GM12878 (cell line): Measurements from ENCODE around the gene PDXP. TPM values are rescaled to one million over a fixed set of nuclear protein-coding genes. Genes with fewer than 3 reads are reported as not detected.

ENCODE experiments used
- ATAC-seq: fragments of 200-7000 bp; cut with Tn5 transposase; 3 replicates; pipeline ENCODE4 v1.9.1; 2020; ENCODE audit warnings: mild to moderate bottlenecking, moderate library complexity
- BruUV-seq: library from RNA; stranded (reverse); fragments of 400-500 nt; replicated peaks from 2 replicates; lab custom pipeline; 2021; lab: Mats Ljungman, UMichigan
- CTCF ChIA-PET: fragments of 300-600 bp; sonication (Branson Sonifier 250); formaldehyde crosslinking; extraction: SDS; loops from one replicate; lab custom pipeline; 2021; ENCODE audit warnings: inconsistent platforms; lab: Yijun Ruan, JAX
- POLR2A ChIA-PET: fragments of 350-600 bp; formaldehyde crosslinking; extraction: SDS; loops from one replicate; lab custom pipeline; 2021; ENCODE audit warnings: inconsistent platforms; lab: Charles Lee
- RAD21 ChIA-PET: fragments of 300-600 bp; sonication (Branson Sonifier 250); formaldehyde crosslinking; loops from one replicate; lab custom pipeline; 2023; ENCODE audit warnings: antibody characterized with exemption; ENCODE audit not compliant: unreplicated experiment; lab: Charles Lee
- SMC1A ChIA-PET: fragments of 300-600 bp; sonication (Branson Sonifier 250); formaldehyde crosslinking; loops from one replicate; lab custom pipeline; 2023; ENCODE audit not compliant: unreplicated experiment, uncharacterized antibody; lab: Charles Lee
- DNase-seq: peaks from one replicate; pipeline ENCODE4 v3.0.0-alpha.2; 2011; ENCODE audit warnings: low read depth, low spot score
- FAIRE-seq: peaks from 3 replicates; lab custom pipeline; 2011; peaks lifted over from hg19 to GRCh38; lab: Jason Lieb, UNC
- H2AFZ ChIP-seq: 2 replicates; pipeline ENCODE4 v1.6.0; 2011; ENCODE audit warnings: low read depth, low read length, control low read depth; ENCODE audit not compliant: control insufficient read depth
- H3K27ac ChIP-seq: 2 replicates; pipeline ENCODE4 v1.5.1; 2011; ENCODE audit warnings: control low read depth; ENCODE audit not compliant: control insufficient read depth, insufficient read depth
- H3K27me3 ChIP-seq, 2 experiments: replicated peaks in 1 of 2; 2 replicates each; pipeline versions ENCODE4 v1.6.0 to v1.6.1; 2011; ENCODE audit warnings: low read length in 1 of 2; ENCODE audit not compliant: control insufficient read depth in 2 of 2, insufficient read depth in 2 of 2
- H3K36me3 ChIP-seq, 2 experiments: 2 replicates each; pipeline ENCODE4 v1.5.1; 2011; ENCODE audit warnings: low read length in 1 of 2; ENCODE audit not compliant: control insufficient read depth in 2 of 2, insufficient read depth in 2 of 2
- H3K4me1 ChIP-seq: 2 replicates; pipeline ENCODE4 v1.6.1; 2011; ENCODE audit warnings: mild to moderate bottlenecking, low read length, moderate library complexity, mixed read lengths; ENCODE audit not compliant: control insufficient read depth, insufficient read depth
- H3K4me2 ChIP-seq: 2 replicates; pipeline ENCODE4 v1.6.0; 2011; ENCODE audit warnings: control low read depth; ENCODE audit not compliant: control insufficient read depth, insufficient read depth
- H3K4me3 ChIP-seq: fragments of 200-600 bp; sonication (generic); 2 replicates; pipeline ENCODE4 v1.5.1; 2016
- H3K79me2 ChIP-seq: 2 replicates; pipeline ENCODE4 v1.6.0; 2011; ENCODE audit warnings: low read length; ENCODE audit not compliant: control insufficient read depth, insufficient read depth
- H3K9ac ChIP-seq: 2 replicates; pipeline ENCODE4 v1.8.0; 2011; ENCODE audit warnings: low read length, control low read depth, mixed read lengths; ENCODE audit not compliant: control insufficient read depth, insufficient read depth
- H3K9me3 ChIP-seq: replicated peaks from 3 replicates; pipeline ENCODE4 v1.5.1; 2011; ENCODE audit warnings: mild to moderate bottlenecking, low read length; ENCODE audit not compliant: control insufficient read depth, insufficient read depth
- H4K20me1 ChIP-seq: 2 replicates; pipeline ENCODE4 v1.6.0; 2011; ENCODE audit not compliant: control insufficient read depth, insufficient read depth
- BCL11A ChIP-seq: IDR thresholded peaks from 2 replicates; pipeline ENCODE4 v1.6.1; 2011; ENCODE audit warnings: low read depth, low read length
- MEF2B ChIP-seq: fragments of 450-650 bp; IDR thresholded peaks from 2 replicates; pipeline ENCODE4 v1.6.1; 2018; ENCODE audit warnings: mild to moderate bottlenecking, moderate library complexity; ENCODE audit not compliant: partially characterized antibody, poor library complexity, severe bottlenecking
- NBN ChIP-seq: fragments of 450-650 bp; IDR thresholded peaks from 2 replicates; pipeline ENCODE4 v1.6.1; 2016
- RELA ChIP-seq: fragments of 450-650 bp; IDR thresholded peaks from 2 replicates; pipeline ENCODE4 v1.8.0; 2014; ENCODE audit warnings: borderline replicate concordance; ENCODE audit not compliant: partially characterized antibody
- YBX1 ChIP-seq: fragments of 450-650 bp; IDR thresholded peaks from 2 replicates; pipeline ENCODE4 v1.6.1; 2016; ENCODE audit warnings: antibody characterized with exemption
- WGBS: methylation state at CpG from one replicate; pipeline ENCODE4 v1.1.6; 2016; ENCODE audit warnings: low lambda C conversion rate; ENCODE audit not compliant: insufficient replicate concordance, insufficient coverage; ENCODE audit errors: missing lambda C conversion rate; 5-methylcytosine and 5-hydroxymethylcytosine counted together
- in situ Hi-C: fragments of 300-500 bp; cut with MboI; formaldehyde crosslinking; loops from 9 replicates; pipeline ENCODE4 v1.14.3; 2018; ENCODE audit warnings: mixed read lengths
- intact Hi-C: fragments of 100-400 bp; cut with micrococcal nuclease; formaldehyde crosslinking; loops from one replicate; pipeline ENCODE4 v1.14.2; 2022; ENCODE audit not compliant: unreplicated experiment
- polyA plus RNA-seq, 11 experiments: library from polyadenylated mRNA; depleted of rRNA in 4 of 11; unstranded in 6 of 11; stranded (reverse) in 5 of 11; fragments of >200 nt; fragmentation: Nextera tagmentation in 4 of 11; fragmentation: Illumina TruSeq in 1 of 11; extraction: Ambion mirVana in 4 of 11; extraction: Trizol in 1 of 11; gene quantifications; 1 replicate in 1 of 11; 2 replicates in 10 of 11; pipeline versions ENCODE4 v1.2.1 to v1.2.3, GENCODE V29; 2011 to 2016; ENCODE audit warnings: inconsistent platforms in 2 of 11, missing spikeins in 2 of 11, low read depth in 1 of 11
- total RNA-seq, 4 experiments: library from RNA; depleted of rRNA in 3 of 4; stranded (reverse); fragments of >200 nt in 3 of 4; fragmentation: Illumina TruSeq in 1 of 4; extraction: Trizol in 1 of 4; gene quantifications; 2 replicates each; pipeline versions ENCODE4 v1.2.1 to v1.2.3, GENCODE V29; 2013 to 2021
- TF ChIP-seq, protein P1 (sequence below): IDR thresholded peaks from 2 replicates; pipeline ENCODE4 v1.6.1; 2012; ENCODE audit warnings: mild to moderate bottlenecking, low read depth, low read length
- TF ChIP-seq, protein P2 (sequence below): fragments of 450-650 bp; formaldehyde crosslinking; IDR thresholded peaks from 2 replicates; pipeline ENCODE4 v1.4.0; 2020; ENCODE audit warnings: mild to moderate bottlenecking, moderate library complexity
- TF ChIP-seq, protein P3 (sequence below): fragments of 450-650 bp; IDR thresholded peaks from 2 replicates; pipeline ENCODE4 v1.6.1; 2017; ENCODE audit warnings: mild to moderate bottlenecking, low read depth, inconsistent platforms; ENCODE audit not compliant: poor library complexity, severe bottlenecking
- TF ChIP-seq, protein P4 (sequence below): fragments of 450-650 bp; conservative IDR thresholded peaks from 2 replicates; pipeline ENCODE4 v1.6.1; 2017; ENCODE audit warnings: mild to moderate bottlenecking, moderate library complexity

The PDXP gene
- total and polyA plus RNA-seq, 10 of the 15 experiments (the other 5 are each of a cell fraction or from before 2014, with no cell fraction given) = 4.4 to 56.7 (median 34.6) TPM

DNA sequence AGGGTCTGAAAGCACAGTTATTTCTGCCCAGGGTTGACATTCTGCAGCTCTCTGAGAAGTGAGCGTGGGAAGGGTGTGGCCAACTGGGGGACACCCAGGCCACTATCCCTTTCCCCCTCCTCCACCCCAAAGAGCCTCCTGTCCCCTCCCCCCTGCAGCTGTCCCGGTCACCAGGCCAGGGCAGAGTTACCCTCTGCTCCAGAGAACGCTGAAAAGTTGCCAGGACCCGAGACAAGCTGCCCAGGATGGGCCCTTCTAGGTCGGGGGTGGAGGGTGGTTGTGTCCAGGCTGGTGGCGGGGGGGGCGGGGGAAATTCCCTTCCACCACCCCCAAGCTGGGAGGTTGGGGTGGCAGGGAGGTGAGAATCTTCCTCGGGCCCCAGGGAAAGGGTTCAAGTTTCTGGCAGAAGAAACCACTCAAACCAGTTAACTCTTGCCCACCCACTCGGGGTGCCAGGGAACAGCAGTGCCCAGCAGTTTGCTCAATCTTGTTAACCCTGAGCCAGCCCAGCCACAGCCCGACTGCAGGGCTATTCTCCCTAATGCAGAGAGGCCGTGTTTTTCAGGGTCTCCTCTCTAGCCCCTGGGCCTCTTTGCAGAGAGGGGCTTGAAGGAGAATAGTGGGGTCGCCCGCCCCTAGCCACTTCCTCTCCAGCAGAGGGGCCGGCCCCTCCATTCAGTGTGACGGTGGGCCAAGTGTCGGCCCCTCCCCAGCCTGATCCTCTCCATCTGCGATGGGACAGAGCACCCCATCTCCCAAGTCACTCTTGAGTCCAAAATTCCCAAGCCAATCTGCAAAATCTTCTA, 17.6 kb downstream of the PDXP start:
- H3K27ac ChIP-seq = peak overlapping the region; percentile 85
- in situ Hi-C loops (no loop called here), intact Hi-C loops (loop anchor here (2.0 kb wide), 1 partner anchor 43 kb away; no protein-coding TSS in a partner anchor)
- peak overlapping the region; percentile 97 for H3K4me2 ChIP-seq
- ChIA-PET CTCF (interaction anchor here (0.9 to 19.9 kb wide), 6 partner anchors 7 to 69 kb away, joined by 3 to 414 read pairs (median 172); partner anchors contain the start of genes GGA1, NOL12, PDXP and SH3BP1), POLR2A (interaction anchor here (0.6 to 14.0 kb wide), 16 partner anchors 8 to 230 kb away, joined by 3 to 209 read pairs (median 6); partner anchors contain the start of genes ANKRD54, GGA1, MICALL1 and NOL12), SMC1A (interaction anchor here (0.6 to 10.9 kb wide), 12 partner anchors 12 to 69 kb away, joined by 3 to 98 read pairs (median 5); partner anchors contain the start of genes GGA1, PDXP and SH3BP1), RAD21 (interaction anchor here (1.1 to 5.1 kb wide), 8 partner anchors 10 to 68 kb away, joined by 3 to 112 read pairs (median 22); partner anchors contain the start of genes GGA1, NOL12, PDXP and SH3BP1)
- DNase-seq (no peak), FAIRE-seq (no peak), ATAC-seq (peak; percentile 35)
- TSS peak; percentile 71 for BruUV-seq
- peaks cover 30% of the 10 kb centered on the region for H3K79me2 ChIP-seq
- WGBS = 0% methylated on average over 12 of the region's 17 CpGs
- H3K27me3 ChIP-seq = no peaks in the 10 kb centered on the region
- H3K36me3 ChIP-seq = peaks cover 2% of the 10 kb centered on the region in 2 experiments; a peak in 1 of 4 replicates
- H3K9ac ChIP-seq = peak overlapping the region; percentile 78
- H3K4me1 ChIP-seq = peaks cover 31% of the 10 kb centered on the region
- no peaks in the 10 kb centered on the region for H4K20me1 ChIP-seq
- H3K4me3 ChIP-seq = peak overlapping the region; percentile 91
- H2AFZ ChIP-seq = no peak overlapping the region; the same call in 1 of the 2 replicates
- no peaks in the 10 kb centered on the region for H3K9me3 ChIP-seq
- TF ChIP-seq BCL11A (no peak), NBN (no peak; the same call in 1 of the 2 replicates), MEF2B (no peak), RELA (peak; percentile 42), YBX1 (no peak)
- TF ChIP-seq, protein P1, sequence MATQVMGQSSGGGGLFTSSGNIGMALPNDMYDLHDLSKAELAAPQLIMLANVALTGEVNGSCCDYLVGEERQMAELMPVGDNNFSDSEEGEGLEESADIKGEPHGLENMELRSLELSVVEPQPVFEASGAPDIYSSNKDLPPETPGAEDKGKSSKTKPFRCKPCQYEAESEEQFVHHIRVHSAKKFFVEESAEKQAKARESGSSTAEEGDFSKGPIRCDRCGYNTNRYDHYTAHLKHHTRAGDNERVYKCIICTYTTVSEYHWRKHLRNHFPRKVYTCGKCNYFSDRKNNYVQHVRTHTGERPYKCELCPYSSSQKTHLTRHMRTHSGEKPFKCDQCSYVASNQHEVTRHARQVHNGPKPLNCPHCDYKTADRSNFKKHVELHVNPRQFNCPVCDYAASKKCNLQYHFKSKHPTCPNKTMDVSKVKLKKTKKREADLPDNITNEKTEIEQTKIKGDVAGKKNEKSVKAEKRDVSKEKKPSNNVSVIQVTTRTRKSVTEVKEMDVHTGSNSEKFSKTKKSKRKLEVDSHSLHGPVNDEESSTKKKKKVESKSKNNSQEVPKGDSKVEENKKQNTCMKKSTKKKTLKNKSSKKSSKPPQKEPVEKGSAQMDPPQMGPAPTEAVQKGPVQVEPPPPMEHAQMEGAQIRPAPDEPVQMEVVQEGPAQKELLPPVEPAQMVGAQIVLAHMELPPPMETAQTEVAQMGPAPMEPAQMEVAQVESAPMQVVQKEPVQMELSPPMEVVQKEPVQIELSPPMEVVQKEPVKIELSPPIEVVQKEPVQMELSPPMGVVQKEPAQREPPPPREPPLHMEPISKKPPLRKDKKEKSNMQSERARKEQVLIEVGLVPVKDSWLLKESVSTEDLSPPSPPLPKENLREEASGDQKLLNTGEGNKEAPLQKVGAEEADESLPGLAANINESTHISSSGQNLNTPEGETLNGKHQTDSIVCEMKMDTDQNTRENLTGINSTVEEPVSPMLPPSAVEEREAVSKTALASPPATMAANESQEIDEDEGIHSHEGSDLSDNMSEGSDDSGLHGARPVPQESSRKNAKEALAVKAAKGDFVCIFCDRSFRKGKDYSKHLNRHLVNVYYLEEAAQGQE = no peak
- TF ChIP-seq, protein P2, sequence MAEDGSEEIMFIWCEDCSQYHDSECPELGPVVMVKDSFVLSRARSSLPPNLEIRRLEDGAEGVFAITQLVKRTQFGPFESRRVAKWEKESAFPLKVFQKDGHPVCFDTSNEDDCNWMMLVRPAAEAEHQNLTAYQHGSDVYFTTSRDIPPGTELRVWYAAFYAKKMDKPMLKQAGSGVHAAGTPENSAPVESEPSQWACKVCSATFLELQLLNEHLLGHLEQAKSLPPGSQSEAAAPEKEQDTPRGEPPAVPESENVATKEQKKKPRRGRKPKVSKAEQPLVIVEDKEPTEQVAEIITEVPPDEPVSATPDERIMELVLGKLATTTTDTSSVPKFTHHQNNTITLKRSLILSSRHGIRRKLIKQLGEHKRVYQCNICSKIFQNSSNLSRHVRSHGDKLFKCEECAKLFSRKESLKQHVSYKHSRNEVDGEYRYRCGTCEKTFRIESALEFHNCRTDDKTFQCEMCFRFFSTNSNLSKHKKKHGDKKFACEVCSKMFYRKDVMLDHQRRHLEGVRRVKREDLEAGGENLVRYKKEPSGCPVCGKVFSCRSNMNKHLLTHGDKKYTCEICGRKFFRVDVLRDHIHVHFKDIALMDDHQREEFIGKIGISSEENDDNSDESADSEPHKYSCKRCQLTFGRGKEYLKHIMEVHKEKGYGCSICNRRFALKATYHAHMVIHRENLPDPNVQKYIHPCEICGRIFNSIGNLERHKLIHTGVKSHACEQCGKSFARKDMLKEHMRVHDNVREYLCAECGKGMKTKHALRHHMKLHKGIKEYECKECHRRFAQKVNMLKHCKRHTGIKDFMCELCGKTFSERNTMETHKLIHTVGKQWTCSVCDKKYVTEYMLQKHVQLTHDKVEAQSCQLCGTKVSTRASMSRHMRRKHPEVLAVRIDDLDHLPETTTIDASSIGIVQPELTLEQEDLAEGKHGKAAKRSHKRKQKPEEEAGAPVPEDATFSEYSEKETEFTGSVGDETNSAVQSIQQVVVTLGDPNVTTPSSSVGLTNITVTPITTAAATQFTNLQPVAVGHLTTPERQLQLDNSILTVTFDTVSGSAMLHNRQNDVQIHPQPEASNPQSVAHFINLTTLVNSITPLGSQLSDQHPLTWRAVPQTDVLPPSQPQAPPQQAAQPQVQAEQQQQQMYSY (CRISPR knock-in tag) = no peak
- TF ChIP-seq, protein P3, sequence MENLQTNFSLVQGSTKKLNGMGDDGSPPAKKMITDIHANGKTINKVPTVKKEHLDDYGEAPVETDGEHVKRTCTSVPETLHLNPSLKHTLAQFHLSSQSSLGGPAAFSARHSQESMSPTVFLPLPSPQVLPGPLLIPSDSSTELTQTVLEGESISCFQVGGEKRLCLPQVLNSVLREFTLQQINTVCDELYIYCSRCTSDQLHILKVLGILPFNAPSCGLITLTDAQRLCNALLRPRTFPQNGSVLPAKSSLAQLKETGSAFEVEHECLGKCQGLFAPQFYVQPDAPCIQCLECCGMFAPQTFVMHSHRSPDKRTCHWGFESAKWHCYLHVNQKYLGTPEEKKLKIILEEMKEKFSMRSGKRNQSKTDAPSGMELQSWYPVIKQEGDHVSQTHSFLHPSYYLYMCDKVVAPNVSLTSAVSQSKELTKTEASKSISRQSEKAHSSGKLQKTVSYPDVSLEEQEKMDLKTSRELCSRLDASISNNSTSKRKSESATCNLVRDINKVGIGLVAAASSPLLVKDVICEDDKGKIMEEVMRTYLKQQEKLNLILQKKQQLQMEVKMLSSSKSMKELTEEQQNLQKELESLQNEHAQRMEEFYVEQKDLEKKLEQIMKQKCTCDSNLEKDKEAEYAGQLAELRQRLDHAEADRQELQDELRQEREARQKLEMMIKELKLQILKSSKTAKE = no peak
- TF ChIP-seq, protein P4, sequence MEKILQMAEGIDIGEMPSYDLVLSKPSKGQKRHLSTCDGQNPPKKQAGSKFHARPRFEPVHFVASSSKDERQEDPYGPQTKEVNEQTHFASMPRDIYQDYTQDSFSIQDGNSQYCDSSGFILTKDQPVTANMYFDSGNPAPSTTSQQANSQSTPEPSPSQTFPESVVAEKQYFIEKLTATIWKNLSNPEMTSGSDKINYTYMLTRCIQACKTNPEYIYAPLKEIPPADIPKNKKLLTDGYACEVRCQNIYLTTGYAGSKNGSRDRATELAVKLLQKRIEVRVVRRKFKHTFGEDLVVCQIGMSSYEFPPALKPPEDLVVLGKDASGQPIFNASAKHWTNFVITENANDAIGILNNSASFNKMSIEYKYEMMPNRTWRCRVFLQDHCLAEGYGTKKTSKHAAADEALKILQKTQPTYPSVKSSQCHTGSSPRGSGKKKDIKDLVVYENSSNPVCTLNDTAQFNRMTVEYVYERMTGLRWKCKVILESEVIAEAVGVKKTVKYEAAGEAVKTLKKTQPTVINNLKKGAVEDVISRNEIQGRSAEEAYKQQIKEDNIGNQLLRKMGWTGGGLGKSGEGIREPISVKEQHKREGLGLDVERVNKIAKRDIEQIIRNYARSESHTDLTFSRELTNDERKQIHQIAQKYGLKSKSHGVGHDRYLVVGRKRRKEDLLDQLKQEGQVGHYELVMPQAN = 0 out of 2 replicates have a peak, but pooled peaks have one; percentile 44
